ENCODE data around the gene PTAFR. TPM values are rescaled to one million over a fixed set of nuclear protein-coding genes. Genes with fewer than 3 reads are reported as not detected.

Gene PTAFR
- total RNA-seq, 3 donors from 2014 or later, result 5.6 to 8.3 (median 6.2) TPM

- H3K27ac ChIP-seq, result no peak overlapping the region
- no peaks in the 10 kb centered on the region for H3K27me3 ChIP-seq
- no peak for DNase-seq (ENCODE audit: low spot score in 2 of 2)
- intact Hi-C loops (cut with DNase I; ENCODE audit: low total_unique reads), result no loop called here
- no peak overlapping the region for H3K4me3 ChIP-seq
- H3K9me3 ChIP-seq, result no peaks in the 10 kb centered on the region
- H3K4me1 ChIP-seq, result no peaks in the 10 kb centered on the region
- H3K36me3 ChIP-seq, result no peaks in the 10 kb centered on the region
- no peak for TF ChIP-seq CTCF (IDR thresholded peaks at IDR 0.05)
- no peak for TF ChIP-seq POLR2A (IDR thresholded peaks at IDR 0.05)
- no peak for TF ChIP-seq POLR2AphosphoS5 (IDR thresholded peaks at IDR 0.05)
These were observed 16.8 kb downstream of the PTAFR start for GRCh38 chr1:28159680-28160079.

- Histone ChIP-seq H3K27ac (no peak overlapping the region), H3K9me3 (no peaks in the 10 kb centered on the region), H3K4me1 (no peaks in the 10 kb centered on the region), H3K4me3 (no peak overlapping the region), H3K36me3 (no peaks in the 10 kb centered on the region), H3K27me3 (no peaks in the 10 kb centered on the region)
- intact Hi-C loops (cut with DNase I; ENCODE audit: low total_unique reads), result no loop called here
- TF ChIP-seq CTCF (IDR thresholded peaks at IDR 0.05) (no peak), POLR2AphosphoS5 (IDR thresholded peaks at IDR 0.05) (no peak), POLR2A (IDR thresholded peaks at IDR 0.05) (no peak)
- DNase-seq (ENCODE audit: low spot score in 2 of 2), result no peak
These were observed 17.2 kb downstream of the PTAFR start for GRCh38 chr1:28159243-28159642.

- no peaks in the 10 kb centered on the region for H3K36me3 ChIP-seq
- H3K27me3 ChIP-seq, result no peaks in the 10 kb centered on the region
- TF ChIP-seq CTCF (IDR thresholded peaks at IDR 0.05), result no peak
- TF ChIP-seq POLR2AphosphoS5 (IDR thresholded peaks at IDR 0.05), result no peak
- no peak for TF ChIP-seq POLR2A (IDR thresholded peaks at IDR 0.05)
- no peak for DNase-seq (ENCODE audit: low spot score in 2 of 2)
- no peak overlapping the region for H3K27ac ChIP-seq
- H3K9me3 ChIP-seq, result no peaks in the 10 kb centered on the region
- no peaks in the 10 kb centered on the region for H3K4me1 ChIP-seq
- intact Hi-C loops (cut with DNase I; ENCODE audit: low total_unique reads), result no loop called here
- H3K4me3 ChIP-seq, result no peak overlapping the region
These were observed 18.6 kb downstream of the PTAFR start for GRCh38 chr1:28157894-28158293.

GRCh38 chr1:28156821-28157220 lies 19.7 kb downstream of the PTAFR start:
- no peaks in the 10 kb centered on the region for H3K9me3 ChIP-seq
- H3K27me3 ChIP-seq, result no peaks in the 10 kb centered on the region
- no peaks in the 10 kb centered on the region for H3K4me1 ChIP-seq
- DNase-seq (ENCODE audit: low spot score in 2 of 2), result no peak
- no peak overlapping the region for H3K4me3 ChIP-seq
- TF ChIP-seq POLR2A (IDR thresholded peaks at IDR 0.05), result no peak
- no peak for TF ChIP-seq CTCF (IDR thresholded peaks at IDR 0.05)
- no peak for TF ChIP-seq POLR2AphosphoS5 (IDR thresholded peaks at IDR 0.05)
- intact Hi-C loops (cut with DNase I; ENCODE audit: low total_unique reads), result loop anchor here (1.0 kb wide), 1 partner anchor 21 kb away; no protein-coding TSS in a partner anchor
- no peaks in the 10 kb centered on the region for H3K36me3 ChIP-seq
- no peak overlapping the region for H3K27ac ChIP-seq

- Histone ChIP-seq H3K4me1 (no peaks in the 10 kb centered on the region), H3K27ac (no peak overlapping the region), H3K36me3 (no peaks in the 10 kb centered on the region), H3K4me3 (no peak overlapping the region), H3K9me3 (no peaks in the 10 kb centered on the region), H3K27me3 (no peaks in the 10 kb centered on the region)
- TF ChIP-seq POLR2A (IDR thresholded peaks at IDR 0.05), result no peak
- intact Hi-C loops (cut with DNase I; ENCODE audit: low total_unique reads), result loop anchor here (1.0 kb wide), 1 partner anchor 23 kb away; no protein-coding TSS in a partner anchor
- no peak for DNase-seq (ENCODE audit: low spot score in 2 of 2)
These were observed 20.9 kb downstream of the PTAFR start for GRCh38 chr1:28155628-28156027.

- H3K27ac ChIP-seq, result no peak overlapping the region
- no peaks in the 10 kb centered on the region for H3K36me3 ChIP-seq
- no peaks in the 10 kb centered on the region for H3K9me3 ChIP-seq
- no peak overlapping the region for H3K4me3 ChIP-seq
- no peaks in the 10 kb centered on the region for H3K27me3 ChIP-seq
- intact Hi-C loops (cut with DNase I; ENCODE audit: low total_unique reads), result no loop called here
- TF ChIP-seq POLR2A (IDR thresholded peaks at IDR 0.05), result no peak
- no peak for TF ChIP-seq POLR2AphosphoS5 (IDR thresholded peaks at IDR 0.05)
- no peak for TF ChIP-seq CTCF (IDR thresholded peaks at IDR 0.05)
- H3K4me1 ChIP-seq, result no peaks in the 10 kb centered on the region
- no peak for DNase-seq (ENCODE audit: low spot score in 2 of 2)
These were observed 22.4 kb downstream of the PTAFR start for GRCh38 chr1:28154078-28154594.
